H9 (cell line): ENCODE data around the gene URAD. TPM values are rescaled to one million over a fixed set of nuclear protein-coding genes. Genes with fewer than 3 reads are reported as not detected.
"Not testable (repeated sequence)": the region's sequence is repeated elsewhere in the genome, so short reads cannot be mapped to it uniquely, and the experiment has no call there.

Experiments used
- DNase-seq: peaks from one replicate; pipeline ENCODE4 v3.0.0-alpha.2; 2017
- H2AFZ ChIP-seq: one replicate; pipeline ENCODE4 v1.6.1; 2013; ENCODE audit warnings: mild to moderate bottlenecking, low read length, control low read depth, moderate library complexity
- H2AK5ac ChIP-seq: 2 replicates; pipeline ENCODE4 v1.6.1; 2013; ENCODE audit warnings: low read length, control low read depth, mixed read lengths; ENCODE audit not compliant: insufficient read length
- H2BK120ac ChIP-seq: one replicate; pipeline ENCODE4 v1.6.1; 2013; ENCODE audit warnings: low read depth, mild to moderate bottlenecking, low read length, control low read depth, inconsistent platforms; ENCODE audit not compliant: poor library complexity, severe bottlenecking
- H2BK12ac ChIP-seq: 2 replicates; pipeline ENCODE4 v1.6.1; 2013; ENCODE audit warnings: low read length, control low read depth, mixed read lengths, low read depth; ENCODE audit not compliant: insufficient read length
- H2BK15ac ChIP-seq: 2 replicates; pipeline ENCODE4 v1.6.1; 2013; ENCODE audit warnings: low read depth, low read length, control low read depth
- H2BK20ac ChIP-seq: one replicate; pipeline ENCODE4 v1.6.1; 2013; ENCODE audit warnings: low read depth, mild to moderate bottlenecking, low read length, control low read depth, inconsistent platforms; ENCODE audit not compliant: poor library complexity, severe bottlenecking
- H2BK5ac ChIP-seq: 2 replicates; pipeline ENCODE4 v1.6.1; 2013; ENCODE audit warnings: low read length, control low read depth, mixed read lengths; ENCODE audit not compliant: insufficient read length
- H3K14ac ChIP-seq: 2 replicates; pipeline ENCODE4 v1.6.1; 2013; ENCODE audit warnings: low read length, control low read depth; ENCODE audit not compliant: insufficient read depth
- H3K18ac ChIP-seq: 2 replicates; pipeline ENCODE4 v1.6.1; 2013; ENCODE audit warnings: low read depth, mild to moderate bottlenecking, mixed read lengths, low read length, control low read depth; ENCODE audit not compliant: insufficient read length
- H3K23ac ChIP-seq: 2 replicates; pipeline ENCODE4 v1.6.1; 2013; ENCODE audit warnings: low read length, control low read depth, mixed read lengths, low read depth; ENCODE audit not compliant: insufficient read length
- H3K23me2 ChIP-seq: 2 replicates; pipeline ENCODE4 v1.6.1; 2013; ENCODE audit warnings: low read depth, mild to moderate bottlenecking, mixed read lengths, low read length, control low read depth; ENCODE audit not compliant: insufficient read length, poor library complexity, severe bottlenecking
- H3K27ac ChIP-seq: 2 replicates; pipeline ENCODE4 v1.5.1; 2013; ENCODE audit warnings: low read length, control low read depth, mixed read lengths, low read depth; ENCODE audit not compliant: insufficient read length
- H3K27me3 ChIP-seq: 2 replicates; pipeline ENCODE4 v1.6.1; 2013; ENCODE audit warnings: low read length, control low read depth, inconsistent platforms; ENCODE audit not compliant: insufficient read depth
- H3K4ac ChIP-seq: 2 replicates; pipeline ENCODE4 v1.6.1; 2013; ENCODE audit warnings: low read depth, mild to moderate bottlenecking, control low read depth, inconsistent platforms, low read length, moderate library complexity
- H3K4me1 ChIP-seq: 2 replicates; pipeline ENCODE4 v1.6.1; 2013; ENCODE audit warnings: low read length, control low read depth, inconsistent platforms; ENCODE audit not compliant: insufficient read depth
- H3K4me2 ChIP-seq: 2 replicates; pipeline ENCODE4 v1.6.1; 2013; ENCODE audit warnings: low read length, control low read depth, mixed read lengths; ENCODE audit not compliant: insufficient read length, insufficient read depth
- H3K56ac ChIP-seq: 2 replicates; pipeline ENCODE4 v1.6.1; 2013; ENCODE audit warnings: low read depth, mild to moderate bottlenecking, mixed read lengths, low read length, control low read depth; ENCODE audit not compliant: insufficient read length
- H3K79me1 ChIP-seq: 2 replicates; pipeline ENCODE4 v1.6.1; 2013; ENCODE audit warnings: low read depth, mild to moderate bottlenecking, moderate library complexity, low read length, control low read depth, inconsistent platforms; ENCODE audit not compliant: insufficient read depth, poor library complexity, severe bottlenecking
- H3K79me2 ChIP-seq: 2 replicates; pipeline ENCODE4 v1.6.1; 2013; ENCODE audit warnings: low read length, control low read depth, inconsistent platforms; ENCODE audit not compliant: insufficient read depth
- H3K9ac ChIP-seq: 2 replicates; pipeline ENCODE4 v1.6.1; 2013; ENCODE audit warnings: low read length, control low read depth, mixed read lengths; ENCODE audit not compliant: insufficient read length; ENCODE audit errors: extremely low read depth
- H3K9me3 ChIP-seq: one replicate; pipeline ENCODE4 v1.6.1; 2013; ENCODE audit warnings: low read depth, low read length, inconsistent platforms; ENCODE audit not compliant: control insufficient read depth
- H3T11ph ChIP-seq: one replicate; pipeline ENCODE4 v1.6.1; 2013; ENCODE audit warnings: mild to moderate bottlenecking, low read length, control low read depth, inconsistent platforms
- H4K20me1 ChIP-seq: one replicate; pipeline ENCODE4 v1.6.1; 2013; ENCODE audit not compliant: control insufficient read depth, insufficient read length, insufficient read depth
- H4K5ac ChIP-seq: 2 replicates; pipeline ENCODE4 v1.6.1; 2013; ENCODE audit warnings: low read depth, mild to moderate bottlenecking, mixed read lengths, low read length, control low read depth; ENCODE audit not compliant: insufficient read length
- H4K8ac ChIP-seq: replicated peaks from 2 replicates; pipeline ENCODE4 v1.6.1; 2013; ENCODE audit warnings: low read length, control low read depth, mixed read lengths, low read depth; ENCODE audit not compliant: insufficient read length
- H4K91ac ChIP-seq: 2 replicates; pipeline ENCODE4 v1.6.1; 2013; ENCODE audit warnings: low read depth, mild to moderate bottlenecking, moderate library complexity, mixed read lengths, low read length, control low read depth; ENCODE audit not compliant: insufficient read length
- H3K27ac Mint-ChIP-seq, 3 experiments: 2 replicates in 2 of 3; 3 replicates in 1 of 3; pipeline ENCODE4 v1.8.0; 2020 to 2021; ENCODE audit warnings: mixed read lengths in 3 of 3, mild to moderate bottlenecking in 1 of 3, moderate library complexity in 1 of 3
- H3K27me3 Mint-ChIP-seq: 2 replicates; pipeline ENCODE4 v1.8.0; 2021; ENCODE audit warnings: low read depth, mild to moderate bottlenecking, moderate library complexity, mixed read lengths
- H3K36me3 Mint-ChIP-seq, 3 experiments: 2 replicates in 2 of 3; 3 replicates in 1 of 3; pipeline ENCODE4 v1.8.0; 2020 to 2021; ENCODE audit warnings: low read depth in 3 of 3, mixed read lengths in 3 of 3; ENCODE audit not compliant: insufficient read depth in 1 of 3
- H3K4me1 Mint-ChIP-seq, 2 experiments: 2 replicates each; pipeline ENCODE4 v1.8.0; 2020; ENCODE audit warnings: mixed read lengths in 2 of 2
- H3K4me3 Mint-ChIP-seq, 2 experiments: 2 replicates in 1 of 2; 3 replicates in 1 of 2; pipeline ENCODE4 v1.8.0; 2020 to 2021; ENCODE audit warnings: mild to moderate bottlenecking in 2 of 2, mixed read lengths in 2 of 2, moderate library complexity in 1 of 2
- H3K9me3 Mint-ChIP-seq, 2 experiments: 2 replicates in 1 of 2; 3 replicates in 1 of 2; pipeline ENCODE4 v1.8.0; 2020; ENCODE audit warnings: mild to moderate bottlenecking in 2 of 2, mixed read lengths in 2 of 2, moderate library complexity in 1 of 2
- WGBS: extraction: QIAGEN DNeasy Blood & Tissue Kit; methylation state at CpG from one replicate; pipeline ENCODE4 v1.1.7; 2013; ENCODE audit warnings: missing lambda C conversion rate, low lambda C conversion rate, mixed read lengths; ENCODE audit not compliant: insufficient read length; ENCODE audit errors: extremely low coverage; 5-methylcytosine and 5-hydroxymethylcytosine counted together
- total RNA-seq: library from RNA; stranded (reverse); gene quantifications from 2 replicates; pipeline ENCODE4 v1.2.1, GENCODE V29; 2021
- TF ChIP-seq, protein P1 (sequence below): fragments of 200-600 bp; sonication (generic); conservative IDR thresholded peaks from 3 replicates; pipeline ENCODE4 v1.8.0; 2021; ENCODE audit warnings: antibody characterized with exemption, mild to moderate bottlenecking

URAD gene
- total RNA-seq, 1 experiment from 2014 or later = not detected

DNA sequence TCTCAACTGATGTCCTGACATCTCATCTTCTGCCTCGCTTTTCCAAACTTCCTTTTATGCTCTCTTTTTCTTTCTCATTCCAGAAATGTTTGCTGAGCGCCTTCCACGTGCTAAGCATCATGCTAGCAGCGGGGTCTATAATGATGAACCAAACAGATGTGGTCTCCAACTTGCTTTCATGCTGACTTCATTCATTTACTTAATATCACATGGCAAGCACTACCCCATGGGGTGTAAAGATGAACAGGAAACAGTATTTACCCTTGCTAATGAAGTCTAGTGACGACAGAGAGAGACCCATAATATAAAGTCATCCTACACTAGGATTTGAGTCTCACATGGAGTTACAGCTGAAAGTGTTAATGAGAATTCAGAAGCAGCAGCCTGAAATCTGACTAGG lies 21.6 kb upstream of the URAD start:
- TF ChIP-seq, protein P1, sequence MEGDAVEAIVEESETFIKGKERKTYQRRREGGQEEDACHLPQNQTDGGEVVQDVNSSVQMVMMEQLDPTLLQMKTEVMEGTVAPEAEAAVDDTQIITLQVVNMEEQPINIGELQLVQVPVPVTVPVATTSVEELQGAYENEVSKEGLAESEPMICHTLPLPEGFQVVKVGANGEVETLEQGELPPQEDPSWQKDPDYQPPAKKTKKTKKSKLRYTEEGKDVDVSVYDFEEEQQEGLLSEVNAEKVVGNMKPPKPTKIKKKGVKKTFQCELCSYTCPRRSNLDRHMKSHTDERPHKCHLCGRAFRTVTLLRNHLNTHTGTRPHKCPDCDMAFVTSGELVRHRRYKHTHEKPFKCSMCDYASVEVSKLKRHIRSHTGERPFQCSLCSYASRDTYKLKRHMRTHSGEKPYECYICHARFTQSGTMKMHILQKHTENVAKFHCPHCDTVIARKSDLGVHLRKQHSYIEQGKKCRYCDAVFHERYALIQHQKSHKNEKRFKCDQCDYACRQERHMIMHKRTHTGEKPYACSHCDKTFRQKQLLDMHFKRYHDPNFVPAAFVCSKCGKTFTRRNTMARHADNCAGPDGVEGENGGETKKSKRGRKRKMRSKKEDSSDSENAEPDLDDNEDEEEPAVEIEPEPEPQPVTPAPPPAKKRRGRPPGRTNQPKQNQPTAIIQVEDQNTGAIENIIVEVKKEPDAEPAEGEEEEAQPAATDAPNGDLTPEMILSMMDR = no peak
- Histone ChIP-seq H2BK12ac (no peak overlapping the region), H3K23ac (no peak overlapping the region), H4K8ac (no peak overlapping the region), H3T11ph (no peak overlapping the region), H2BK20ac (no peak overlapping the region), H3K4ac (no peak overlapping the region), H3K79me1 (no peaks in the 10 kb centered on the region), H3K56ac (no peak overlapping the region), H3K18ac (no peak overlapping the region), H3K79me2 (no peaks in the 10 kb centered on the region), H4K91ac (no peak overlapping the region), H3K9ac (no peak overlapping the region), H2AFZ (no peak overlapping the region), H2BK120ac (no peak overlapping the region), H3K23me2 (no peaks in the 10 kb centered on the region), H2BK15ac (no peak overlapping the region), H3K14ac (no peak overlapping the region), H3K4me1 (no peaks in the 10 kb centered on the region), H4K5ac (no peak overlapping the region), H3K27ac (no peak overlapping the region), H2BK5ac (no peak overlapping the region), H3K9me3 (no peaks in the 10 kb centered on the region), H3K4me2 (no peak overlapping the region), H4K20me1 (no peaks in the 10 kb centered on the region), H3K27me3 (no peaks in the 10 kb centered on the region), H2AK5ac (no peak overlapping the region)
- no CpG with 5 or more reads among the region's 5 CpGs for WGBS
- H3K9me3 Mint-ChIP-seq = no peaks in the 10 kb centered on the region
- peaks cover 15% of the 10 kb centered on the region in 2 experiments for H3K4me1 Mint-ChIP-seq
- H3K27ac Mint-ChIP-seq = no peak overlapping the region; a peak in 1 of 7 replicates
- peaks cover 1% of the 10 kb centered on the region for H3K27me3 Mint-ChIP-seq
- H3K36me3 Mint-ChIP-seq = no peaks in the 10 kb centered on the region
- H3K4me3 Mint-ChIP-seq = no peak overlapping the region
- no peak for DNase-seq

DNA sequence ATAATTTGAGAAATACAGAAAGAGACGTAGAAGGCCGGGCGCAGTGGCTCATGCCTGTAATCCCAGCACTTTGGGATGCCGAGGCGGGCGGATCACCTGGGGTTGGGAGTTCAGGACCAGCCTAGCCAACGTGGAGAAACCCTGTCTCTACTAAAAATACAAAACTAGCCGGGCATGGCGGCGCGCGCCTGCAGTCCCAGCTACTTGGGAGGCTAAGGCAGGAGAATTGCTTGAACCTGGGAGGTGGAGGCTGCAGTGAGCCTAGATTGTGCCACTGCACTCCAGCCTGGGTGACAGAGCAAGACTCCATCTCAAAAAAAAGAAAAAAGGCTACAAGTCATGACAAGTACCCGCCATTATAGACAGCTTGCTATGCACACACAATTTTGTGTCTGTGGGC lies 16.5 kb upstream of the URAD start:
- H4K5ac ChIP-seq, H3K9me3 ChIP-seq, H2BK5ac ChIP-seq, H4K20me1 ChIP-seq, H4K8ac ChIP-seq, H3K27me3 ChIP-seq, H3K14ac ChIP-seq, H2BK15ac ChIP-seq, H3K56ac ChIP-seq, H3K23me2 ChIP-seq, H3K23ac ChIP-seq, H3K27ac ChIP-seq, H4K91ac ChIP-seq, H2BK20ac ChIP-seq, H3K4me2 ChIP-seq, H3K79me2 ChIP-seq, H3K18ac ChIP-seq, H3K4me1 ChIP-seq, H2BK120ac ChIP-seq, DNase-seq, H2BK12ac ChIP-seq, H3K79me1 ChIP-seq, H3K4me1 Mint-ChIP-seq, H3K36me3 Mint-ChIP-seq, H3K27ac Mint-ChIP-seq, H2AFZ ChIP-seq, H3K4me3 Mint-ChIP-seq, H3K9me3 Mint-ChIP-seq, H3T11ph ChIP-seq, H2AK5ac ChIP-seq, H3K9ac ChIP-seq, H3K4ac ChIP-seq: not testable (repeated sequence)
- peaks cover 11% of the 10 kb centered on the region for H3K27me3 Mint-ChIP-seq
- no CpG with 5 or more reads among the region's 13 CpGs for WGBS
